NOMO-1 (cell line): ENCODE measurements around the gene BICD2.

Experiments
- DNase-seq, 2 experiments: peaks; one replicate each; lab custom pipeline; 2025; ENCODE audit not compliant: unreplicated experiment in 2 of 2; lab: John Stamatoyannopoulos, UW

Gene BICD2

GRCh38 chr9:92716557-92716956 lies 48.1 kb downstream of the BICD2 start:
- DNase-seq, result peak in 1 of 2 experiments; percentile 9

GRCh38 chr9:92715488-92716231 lies 49.0 kb downstream of the BICD2 start:
- no peak for DNase-seq

DNA sequence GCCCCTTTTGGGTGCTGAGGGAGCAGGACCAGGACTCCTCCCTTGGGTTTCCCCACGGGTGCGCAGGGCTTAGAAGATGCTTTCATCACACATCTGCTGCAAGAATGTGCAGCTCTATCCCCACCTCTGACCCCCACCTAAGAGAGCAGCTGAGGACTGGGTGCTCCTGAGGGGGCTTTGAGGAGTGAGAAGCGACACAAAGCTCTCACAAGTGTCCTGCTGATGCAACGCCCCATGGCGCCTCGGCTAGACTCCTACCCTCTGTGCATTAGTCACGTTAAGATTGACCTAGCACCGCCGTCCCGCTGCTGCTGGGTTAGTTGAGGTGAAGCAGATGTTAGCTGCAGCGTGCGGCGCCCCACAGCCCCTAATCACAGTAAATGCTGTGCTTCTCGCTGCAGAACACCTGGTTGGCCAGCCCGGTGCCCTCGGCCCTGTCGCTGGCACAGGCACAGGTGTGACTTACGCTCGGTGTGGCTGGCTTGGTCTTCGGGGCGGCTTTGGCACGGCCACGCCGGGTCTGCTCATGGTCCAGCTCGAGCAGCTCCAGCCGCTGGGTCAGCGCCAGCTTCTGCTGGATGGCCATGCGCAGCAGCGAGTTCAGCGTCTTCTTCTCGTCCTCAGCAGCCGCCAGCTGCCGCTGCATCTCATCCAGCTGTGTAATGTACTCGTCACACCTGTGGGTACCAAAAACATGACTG lies 49.7 kb downstream of the BICD2 start:
- DNase-seq, result no peak

- DNase-seq, result no peak
Observed at GRCh38 chr9:92714016-92714415, 50.6 kb downstream of the BICD2 start.

DNA sequence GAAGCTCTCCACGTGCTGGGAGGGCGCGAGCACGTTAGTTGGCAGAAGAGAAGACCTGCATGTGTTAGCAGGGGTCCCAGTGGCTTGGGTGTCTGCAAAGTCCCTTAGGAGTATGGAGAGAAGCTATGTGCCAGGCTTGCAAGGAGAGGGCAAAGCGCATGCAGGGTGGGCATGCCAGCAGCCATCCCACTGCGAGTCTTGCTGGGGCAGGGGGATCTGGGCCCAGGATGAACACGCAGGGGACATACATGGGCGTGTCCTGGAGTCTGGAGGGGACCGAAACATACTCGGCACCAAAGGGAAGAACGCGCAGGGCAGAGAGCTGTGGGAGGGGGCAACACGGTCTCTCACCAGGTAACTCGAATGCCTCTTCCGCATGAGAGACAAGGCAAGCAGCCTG lies 51.1 kb downstream of the BICD2 start:
- DNase-seq, result no peak

GRCh38 chr9:92712767-92713166 lies 51.9 kb downstream of the BICD2 start:
- no peak for DNase-seq

- peak in 1 of 2 experiments; percentile 58 for DNase-seq
Observed at GRCh38 chr9:92711844-92712243, 52.8 kb downstream of the BICD2 start.

DNA sequence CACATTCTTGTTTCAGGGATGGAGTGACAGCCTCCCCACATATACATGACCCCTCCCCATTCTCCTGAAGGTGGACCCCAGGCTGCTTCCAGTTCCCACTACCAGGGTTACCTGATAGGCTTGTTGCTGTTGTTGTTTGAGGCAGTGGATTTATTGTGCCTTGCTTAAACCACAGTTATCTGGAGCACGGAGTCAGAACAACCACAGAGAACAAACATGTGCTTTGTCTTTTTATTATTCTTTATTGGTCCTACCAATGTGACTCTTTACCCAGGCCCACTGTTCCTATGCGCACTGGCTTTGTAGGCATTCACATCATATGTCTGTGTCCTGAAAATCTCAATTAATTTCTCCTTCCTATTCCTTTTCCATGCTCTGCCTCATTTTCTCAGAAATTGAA lies 53.5 kb downstream of the BICD2 start:
- DNase-seq, result no peak

DNA sequence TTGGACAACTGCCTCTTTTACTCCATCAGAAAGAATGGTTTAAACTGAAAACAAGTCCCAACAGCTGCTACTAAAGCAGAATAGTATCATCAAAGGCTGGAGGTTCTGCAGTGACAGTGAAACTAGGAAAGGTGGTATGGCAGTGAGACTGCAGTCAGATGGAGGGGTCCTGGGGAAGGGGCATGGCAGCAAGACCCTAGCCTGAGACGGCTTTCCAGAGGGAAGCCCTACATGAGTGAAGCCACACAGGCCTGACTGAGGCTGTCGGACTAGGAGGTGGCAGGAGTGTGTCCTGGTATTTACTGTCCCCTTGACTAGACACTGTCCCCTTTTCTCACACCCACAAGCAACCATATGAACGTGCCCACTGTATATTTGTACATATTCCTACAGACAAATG lies 54.3 kb downstream of the BICD2 start:
- DNase-seq, result no peak

DNA sequence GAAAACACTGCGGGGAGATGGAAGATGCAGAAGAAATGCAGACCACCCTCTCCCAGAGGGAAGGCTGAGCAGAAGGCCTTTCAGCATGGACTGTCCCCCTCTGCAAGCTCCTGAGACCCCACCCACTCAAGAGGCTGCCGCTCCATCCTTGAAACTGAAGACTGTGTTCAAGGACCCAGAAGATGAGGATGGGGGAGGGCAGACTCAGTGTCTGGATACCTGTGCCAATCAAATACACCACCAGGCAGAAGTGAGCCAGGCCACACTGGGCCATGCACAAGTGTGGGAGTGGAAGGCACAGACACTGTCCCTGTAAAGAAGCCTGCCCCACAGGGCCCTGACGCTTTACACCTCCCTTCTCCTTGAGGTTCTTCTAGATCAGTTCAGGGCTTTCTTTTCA lies 54.7 kb downstream of the BICD2 start:
- no peak for DNase-seq

- DNase-seq, result no peak
Observed at GRCh38 chr9:92709240-92709639, 55.4 kb downstream of the BICD2 start.

DNA sequence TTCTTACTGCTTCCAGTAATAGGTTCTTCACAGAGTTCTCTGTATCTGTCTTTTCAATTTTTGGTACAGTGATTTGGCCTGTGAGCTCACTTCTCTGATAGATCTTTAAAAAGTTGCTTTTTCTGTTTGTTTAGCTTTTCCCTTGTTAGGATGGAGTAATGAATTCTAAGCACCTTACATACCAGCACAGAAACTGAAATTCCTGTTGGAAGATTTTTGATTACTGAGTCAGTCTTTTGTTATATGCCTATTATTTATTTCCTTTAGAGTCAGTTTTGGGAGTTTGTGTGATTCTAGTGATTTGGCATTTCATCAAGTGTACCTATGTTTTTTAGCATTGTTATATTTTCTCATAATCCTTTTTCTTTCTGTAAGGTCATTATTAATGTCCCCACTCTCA lies 57.1 kb downstream of the BICD2 start:
- no peak for DNase-seq

GRCh38 chr9:92706218-92706940 lies 58.3 kb downstream of the BICD2 start:
- peak in 1 of 2 experiments; percentile 3 for DNase-seq

DNA sequence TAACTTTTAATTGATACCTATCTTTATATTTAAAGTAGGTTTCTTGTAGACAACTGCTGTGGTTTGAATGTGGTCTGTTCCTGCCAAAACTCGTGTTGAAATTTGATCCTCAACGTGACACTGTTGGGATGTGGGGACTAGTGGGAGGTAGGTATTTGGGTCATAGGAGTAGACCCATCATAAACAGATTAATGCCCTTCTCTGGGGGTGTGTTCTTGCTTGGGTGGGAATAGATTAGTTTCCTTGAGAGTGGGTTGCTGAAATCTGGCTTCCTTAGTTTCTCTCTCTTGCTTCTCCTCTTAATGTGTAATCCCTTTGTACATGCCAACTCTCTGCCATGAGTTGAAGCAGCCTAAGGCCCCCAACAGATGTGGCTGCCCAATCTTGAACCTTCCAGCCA lies 60.1 kb downstream of the BICD2 start:
- no peak for DNase-seq

GRCh38 chr9:92696619-92697018 lies 68.0 kb downstream of the BICD2 start:
- no peak for DNase-seq

GRCh38 chr9:92686954-92687353 lies 77.7 kb downstream of the BICD2 start:
- DNase-seq, result no peak

GRCh38 chr9:92685022-92685421 lies 79.6 kb downstream of the BICD2 start:
- DNase-seq, result no peak

DNA sequence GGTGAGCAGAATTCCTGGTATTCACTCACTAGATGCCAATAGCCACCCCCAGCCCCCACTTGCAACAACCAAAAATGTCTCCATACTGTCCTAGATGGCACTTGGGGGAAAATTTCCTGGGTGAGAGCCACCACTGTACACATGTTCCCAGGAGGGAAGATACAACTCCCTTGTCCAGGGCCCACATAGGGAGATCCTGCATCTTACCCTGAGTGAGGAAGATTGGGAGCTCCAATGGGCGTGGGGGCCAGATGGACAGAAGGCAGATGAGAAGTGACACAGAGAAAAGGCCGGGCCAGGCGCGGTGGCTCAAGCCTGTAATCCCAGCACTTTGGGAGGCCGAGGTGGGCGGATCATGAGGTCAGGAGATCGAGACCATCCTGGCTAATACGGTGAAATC lies 82.4 kb downstream of the BICD2 start:
- DNase-seq, result no peak

DNA sequence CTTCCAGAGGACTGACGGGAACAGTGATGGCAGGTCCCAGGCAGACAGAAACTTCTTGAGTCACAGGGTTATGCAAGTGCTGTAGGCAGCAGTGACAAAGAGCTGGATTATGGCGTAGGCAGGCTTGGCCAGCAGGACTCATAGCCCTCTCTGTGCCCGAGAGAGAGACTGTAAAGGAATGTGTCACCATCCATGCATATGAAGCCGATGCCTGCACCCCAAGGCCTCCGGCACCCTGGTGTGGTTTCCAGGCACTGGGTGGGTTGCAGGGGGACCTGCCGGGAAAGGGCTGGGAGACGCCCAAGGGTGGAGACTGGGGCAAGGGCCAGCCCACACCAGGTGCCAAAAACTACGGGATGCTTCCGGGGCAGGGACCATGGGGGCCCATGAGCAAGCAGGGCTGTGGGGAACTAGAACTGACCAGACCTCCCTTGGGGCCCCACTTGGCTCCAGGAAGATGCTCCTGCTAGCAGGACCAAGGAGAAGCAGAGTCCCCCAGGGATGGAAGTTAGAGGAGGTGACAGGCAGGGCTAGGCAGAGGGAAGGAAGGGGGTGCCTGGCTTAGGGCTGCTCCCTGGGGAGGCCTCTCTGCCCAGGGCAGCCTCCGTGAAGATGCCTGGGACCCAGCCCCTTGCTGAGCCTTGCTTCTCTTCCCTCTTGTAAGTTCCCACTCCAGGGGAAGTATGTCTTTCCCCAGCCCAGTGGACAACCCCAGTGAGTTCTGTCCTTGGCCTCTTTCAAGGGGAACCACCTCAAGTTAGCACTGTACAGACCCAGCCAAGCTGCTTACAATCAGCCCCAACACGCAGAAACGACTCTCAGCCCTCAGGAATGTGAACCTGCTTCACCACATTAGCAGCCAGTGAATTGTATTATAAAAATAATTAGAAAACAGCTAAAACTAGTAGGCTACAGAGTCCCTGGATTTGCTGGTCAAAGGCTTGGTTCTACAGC lies 84.2 kb downstream of the BICD2 start:
- no peak for DNase-seq

DNA sequence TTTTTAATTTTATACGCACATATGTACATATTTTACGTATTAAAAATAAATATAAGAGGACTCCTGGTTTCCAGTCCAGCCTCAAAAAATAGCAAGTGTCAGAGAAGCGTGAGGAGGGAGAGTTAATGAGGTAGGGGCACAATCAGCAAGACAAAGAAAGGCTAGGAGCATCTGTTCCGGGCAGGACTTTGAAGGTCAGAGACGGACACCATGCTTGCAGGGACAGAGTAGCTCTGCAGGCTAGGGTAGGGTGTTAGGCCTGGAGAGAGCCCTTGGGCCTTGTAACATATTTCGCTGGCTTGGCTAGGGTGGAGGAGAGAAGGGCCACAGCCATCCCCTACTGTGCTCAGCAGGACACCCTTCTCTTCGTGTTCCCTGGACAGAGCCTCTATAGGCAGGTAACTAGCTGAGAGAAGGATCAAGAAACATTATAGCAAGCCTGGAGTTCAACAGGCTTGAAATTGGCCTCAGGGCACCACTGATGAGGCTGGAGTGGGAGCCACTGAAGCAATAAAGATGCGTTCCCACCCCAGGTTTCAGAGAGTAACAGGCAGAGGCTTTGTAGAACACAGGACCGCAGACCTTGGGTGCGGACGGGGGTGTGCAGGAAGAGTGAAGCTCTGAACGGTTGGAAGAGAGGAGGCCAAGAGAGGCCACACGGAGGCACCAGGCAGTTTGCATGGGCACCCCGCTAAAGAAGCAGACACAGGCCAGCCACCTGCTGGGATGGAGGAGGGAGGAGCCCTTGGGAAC lies 85.0 kb downstream of the BICD2 start:
- DNase-seq, result no peak
